Smooth muscle cell (in vitro differentiated cells): ENCODE measurements around the gene PLCD3. TPM values are rescaled to one million over a fixed set of nuclear protein-coding genes. Genes with fewer than 3 reads are reported as not detected.

Source experiments
- DNase-seq: peaks from one replicate; lab custom pipeline; 2025; ENCODE audit not compliant: unreplicated experiment; lab: John Stamatoyannopoulos, UW
- H2AFZ ChIP-seq: fragments of 200-600 bp; sonication (generic); 2 replicates; pipeline ENCODE4 v1.6.0; 2016; ENCODE audit warnings: antibody characterized with exemption, low read depth, mild to moderate bottlenecking
- H3F3A ChIP-seq: fragments of 200-600 bp; sonication (generic); 2 replicates; pipeline ENCODE4 v1.6.0; 2017; ENCODE audit warnings: antibody characterized with exemption, low read depth
- H3K27ac ChIP-seq: fragments of 200-600 bp; sonication (generic); 2 replicates; pipeline ENCODE4 v1.5.1; 2016; ENCODE audit warnings: low read depth, mild to moderate bottlenecking
- H3K27me3 ChIP-seq: fragments of 200-600 bp; sonication (generic); 2 replicates; pipeline ENCODE4 v1.6.1; 2016; ENCODE audit warnings: low read depth, mild to moderate bottlenecking
- H3K36me3 ChIP-seq: fragments of 200-600 bp; sonication (generic); 2 replicates; pipeline ENCODE4 v1.5.1; 2016; ENCODE audit warnings: low read depth
- H3K4me1 ChIP-seq: fragments of 200-600 bp; sonication (generic); 2 replicates; pipeline ENCODE4 v1.5.1; 2016; ENCODE audit warnings: low read depth
- H3K4me2 ChIP-seq: fragments of 200-600 bp; sonication (generic); 2 replicates; pipeline ENCODE4 v1.6.0; 2016; ENCODE audit warnings: mild to moderate bottlenecking
- H3K4me3 ChIP-seq: fragments of 200-600 bp; sonication (generic); 2 replicates; pipeline ENCODE4 v1.5.1; 2016; ENCODE audit warnings: mild to moderate bottlenecking
- H3K79me2 ChIP-seq: fragments of 200-600 bp; sonication (generic); 2 replicates; pipeline ENCODE4 v1.6.0; 2016; ENCODE audit warnings: low read depth, mild to moderate bottlenecking
- H3K9ac ChIP-seq: fragments of 200-600 bp; sonication (generic); 2 replicates; pipeline ENCODE4 v1.6.0; 2016; ENCODE audit warnings: low read depth
- H3K9me3 ChIP-seq: fragments of 200-600 bp; sonication (generic); replicated peaks from 2 replicates; pipeline ENCODE4 v1.5.1; 2016; ENCODE audit warnings: low read depth
- H4K20me1 ChIP-seq: fragments of 200-600 bp; sonication (generic); 2 replicates; pipeline ENCODE4 v1.6.0; 2016; ENCODE audit warnings: low read depth
- WGBS: methylation state at CpG from one replicate; pipeline ENCODE4 v1.1.7; 2016; ENCODE audit warnings: low lambda C conversion rate; 5-methylcytosine and 5-hydroxymethylcytosine counted together
- polyA plus RNA-seq: library from polyadenylated mRNA; unstranded; fragments of >200 nt; fragmentation: Nextera tagmentation; extraction: Ambion mirVana; gene quantifications from 2 replicates; pipeline ENCODE4 v1.2.1, GENCODE V29; 2016
- total RNA-seq: library from RNA; depleted of rRNA; stranded (reverse); fragments of >200 nt; gene quantifications from 2 replicates; pipeline ENCODE4 v1.2.3, GENCODE V29; 2014
- TF ChIP-seq, protein P1 (sequence below): fragments of 200-600 bp; sonication (generic); IDR thresholded peaks from 2 replicates; pipeline ENCODE4 v1.5.1; 2017; ENCODE audit warnings: borderline replicate concordance, mild to moderate bottlenecking, antibody characterized with exemption; ENCODE audit not compliant: insufficient read depth, poor library complexity, severe bottlenecking

PLCD3 gene
- total and polyA plus RNA-seq, 2 experiments from 2014 or later = 24.0 to 33.4 TPM

DNA sequence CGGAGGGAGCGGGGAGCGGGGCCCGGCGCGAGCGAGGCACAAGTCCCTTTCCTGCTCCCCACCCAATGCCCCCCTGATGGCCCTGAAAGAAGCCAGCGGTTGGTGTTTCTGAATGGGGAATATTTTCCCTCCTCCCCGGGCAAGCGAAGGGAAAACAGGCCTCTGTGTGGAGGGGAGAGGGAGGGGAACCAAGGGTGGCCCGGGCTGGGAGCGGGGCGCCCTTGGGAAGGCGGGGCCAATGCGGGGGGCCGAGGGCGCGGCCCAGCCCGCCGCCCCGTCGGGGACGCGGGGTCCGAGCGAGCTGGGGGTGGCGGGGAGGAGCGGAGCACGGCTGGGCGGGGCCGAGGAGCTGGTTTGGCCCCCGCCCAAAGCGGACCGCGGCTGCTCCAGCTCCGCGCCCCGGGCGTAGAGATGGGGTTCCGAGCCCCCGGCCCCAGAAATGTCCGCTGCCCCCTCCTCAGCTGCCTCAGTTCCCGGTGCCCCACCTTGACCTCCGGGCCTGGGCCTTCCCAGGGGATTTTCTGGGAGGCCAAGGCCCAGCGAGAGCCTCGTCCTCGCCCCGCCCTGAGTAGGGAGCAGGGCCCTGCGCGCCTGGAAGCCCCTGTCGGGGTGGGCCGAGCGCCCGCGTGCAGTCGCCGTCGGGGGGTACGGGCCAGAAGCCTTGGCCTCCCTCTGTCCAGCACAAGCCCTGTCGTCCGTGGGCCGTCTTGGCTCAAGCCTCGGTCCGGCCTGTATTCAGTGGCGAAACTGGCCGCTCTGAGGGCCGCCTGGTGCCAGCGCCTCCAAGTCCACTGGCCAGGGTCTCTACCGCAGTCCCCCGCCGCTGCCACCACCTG lies 12.1 kb upstream of the PLCD3 start:
- Histone ChIP-seq H2AFZ (peak overlapping the region; percentile 47), H3F3A (peaks cover 10% of the 10 kb centered on the region), H3K36me3 (no peaks in the 10 kb centered on the region), H3K4me2 (peak overlapping the region; percentile 80), H3K27me3 (no peaks in the 10 kb centered on the region), H3K9me3 (no peaks in the 10 kb centered on the region), H4K20me1 (peaks cover 8% of the 10 kb centered on the region), H3K9ac (peak overlapping the region; percentile 30), H3K4me1 (peaks cover 7% of the 10 kb centered on the region), H3K79me2 (no peaks in the 10 kb centered on the region), H3K4me3 (peak overlapping the region; percentile 41), H3K27ac (peak overlapping the region; percentile 45)
- TF ChIP-seq, protein P1, sequence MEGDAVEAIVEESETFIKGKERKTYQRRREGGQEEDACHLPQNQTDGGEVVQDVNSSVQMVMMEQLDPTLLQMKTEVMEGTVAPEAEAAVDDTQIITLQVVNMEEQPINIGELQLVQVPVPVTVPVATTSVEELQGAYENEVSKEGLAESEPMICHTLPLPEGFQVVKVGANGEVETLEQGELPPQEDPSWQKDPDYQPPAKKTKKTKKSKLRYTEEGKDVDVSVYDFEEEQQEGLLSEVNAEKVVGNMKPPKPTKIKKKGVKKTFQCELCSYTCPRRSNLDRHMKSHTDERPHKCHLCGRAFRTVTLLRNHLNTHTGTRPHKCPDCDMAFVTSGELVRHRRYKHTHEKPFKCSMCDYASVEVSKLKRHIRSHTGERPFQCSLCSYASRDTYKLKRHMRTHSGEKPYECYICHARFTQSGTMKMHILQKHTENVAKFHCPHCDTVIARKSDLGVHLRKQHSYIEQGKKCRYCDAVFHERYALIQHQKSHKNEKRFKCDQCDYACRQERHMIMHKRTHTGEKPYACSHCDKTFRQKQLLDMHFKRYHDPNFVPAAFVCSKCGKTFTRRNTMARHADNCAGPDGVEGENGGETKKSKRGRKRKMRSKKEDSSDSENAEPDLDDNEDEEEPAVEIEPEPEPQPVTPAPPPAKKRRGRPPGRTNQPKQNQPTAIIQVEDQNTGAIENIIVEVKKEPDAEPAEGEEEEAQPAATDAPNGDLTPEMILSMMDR = no peak
- no peak for DNase-seq
- 38% methylated on average over 54 of the region's 71 CpGs for WGBS

DNA sequence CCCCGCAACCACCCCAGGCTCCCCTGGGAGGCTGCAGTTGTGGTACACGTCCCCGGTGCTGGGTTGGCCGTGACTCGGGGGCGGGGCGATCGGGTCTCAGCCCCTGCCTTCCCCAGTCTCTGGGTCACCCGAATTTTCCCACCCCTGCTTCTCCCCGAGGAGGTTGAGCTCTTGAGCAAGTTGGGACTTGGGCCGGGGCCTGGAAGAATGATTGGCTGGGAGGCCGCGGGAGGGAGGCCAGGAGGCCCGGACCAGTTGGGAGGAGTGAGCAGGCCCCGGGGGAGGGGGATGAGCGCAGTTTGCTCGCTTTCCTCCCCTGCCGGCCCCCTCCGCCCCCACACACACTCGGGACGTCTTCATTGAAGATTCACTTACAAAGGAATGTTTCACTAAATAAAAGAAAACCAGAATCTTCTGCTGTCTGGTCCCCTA lies 11.5 kb upstream of the PLCD3 start:
- Histone ChIP-seq H3K27ac (peak overlapping the region; percentile 45), H2AFZ (peak overlapping the region; percentile 47), H3F3A (peaks cover 10% of the 10 kb centered on the region), H3K4me3 (peak overlapping the region; percentile 41), H3K27me3 (no peaks in the 10 kb centered on the region), H4K20me1 (peaks cover 2% of the 10 kb centered on the region), H3K4me2 (peak overlapping the region; percentile 80), H3K4me1 (peaks cover 7% of the 10 kb centered on the region), H3K9me3 (no peaks in the 10 kb centered on the region), H3K36me3 (no peaks in the 10 kb centered on the region), H3K79me2 (no peaks in the 10 kb centered on the region), H3K9ac (peak overlapping the region; percentile 30)
- WGBS = 7% methylated on average over 15 of the region's 21 CpGs
- TF ChIP-seq, protein P1 = no peak
- peak; percentile 57 for DNase-seq

DNA sequence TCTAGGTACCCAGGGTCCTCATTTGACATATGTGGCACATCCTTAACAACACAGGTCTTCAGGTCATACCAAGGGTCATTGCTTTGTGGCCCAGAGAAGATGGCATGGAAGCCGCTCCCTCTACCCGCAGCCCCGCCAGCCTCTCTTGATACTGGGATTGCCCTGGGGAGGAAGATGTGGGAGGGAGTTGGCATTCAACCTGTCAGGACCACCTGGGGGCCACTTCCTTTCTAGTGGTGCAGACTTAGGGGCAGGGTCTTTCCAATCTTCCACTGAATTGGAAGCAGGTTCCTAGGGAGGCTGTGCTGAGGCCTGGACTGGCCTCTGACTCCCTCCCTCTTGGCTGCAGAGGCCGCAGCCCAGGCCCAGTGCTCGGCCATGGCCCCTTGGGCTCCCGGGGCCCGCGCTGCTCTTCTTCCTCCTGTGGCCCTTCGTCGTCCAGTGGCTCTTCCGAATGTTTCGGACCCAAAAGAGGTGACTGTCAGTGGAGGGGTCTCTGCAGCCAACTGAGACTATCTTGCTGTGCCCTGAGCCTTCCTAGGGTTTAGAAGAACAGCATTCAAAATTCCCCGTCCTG lies 10.9 kb upstream of the PLCD3 start:
- H3K9ac ChIP-seq = no peak overlapping the region
- no peaks in the 10 kb centered on the region for H4K20me1 ChIP-seq
- TF ChIP-seq, protein P1 = no peak
- 81% methylated on average over 13 of the region's 13 CpGs for WGBS
- no peaks in the 10 kb centered on the region for H3K79me2 ChIP-seq
- DNase-seq = no peak
- peaks cover 10% of the 10 kb centered on the region for H3F3A ChIP-seq
- H3K4me3 ChIP-seq = peak overlapping the region; percentile 41
- H3K9me3 ChIP-seq = no peaks in the 10 kb centered on the region
- no peaks in the 10 kb centered on the region for H3K36me3 ChIP-seq
- peak overlapping the region; percentile 45 for H3K27ac ChIP-seq
- H3K27me3 ChIP-seq = no peaks in the 10 kb centered on the region
- peak overlapping the region; percentile 80 for H3K4me2 ChIP-seq
- H3K4me1 ChIP-seq = peaks cover 7% of the 10 kb centered on the region
- H2AFZ ChIP-seq = no peak overlapping the region

DNA sequence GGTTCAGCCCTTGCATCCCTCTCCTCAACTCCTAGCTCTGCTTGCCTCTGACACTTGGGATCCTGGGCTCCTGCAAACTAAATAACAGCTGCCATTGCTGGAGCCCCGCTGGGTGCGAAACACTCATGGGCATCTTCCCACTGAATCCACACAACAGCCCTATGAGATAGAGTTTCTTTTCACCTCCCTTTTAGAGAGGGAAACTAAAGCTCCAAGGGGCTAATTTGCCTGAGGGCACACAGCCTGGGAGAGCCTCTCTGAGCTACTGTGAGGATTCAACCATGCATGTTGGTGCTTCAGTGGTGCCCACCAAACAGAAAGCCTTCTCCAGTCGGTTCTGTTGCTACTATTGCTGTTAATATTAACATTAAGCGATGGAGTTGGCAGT lies 7.2 kb upstream of the PLCD3 start:
- WGBS = 93% methylated on average over 4 of the region's 4 CpGs
- H4K20me1 ChIP-seq = no peaks in the 10 kb centered on the region

More for the DNA sequence above, 7.2 kb upstream of the PLCD3 start:
- H3K4me3 ChIP-seq = no peak overlapping the region
- no peaks in the 10 kb centered on the region for H3K36me3 ChIP-seq
- peaks cover 11% of the 10 kb centered on the region for H3K4me1 ChIP-seq
- H3K27ac ChIP-seq = no peak overlapping the region
- DNase-seq = no peak
- no peak overlapping the region for H3K4me2 ChIP-seq
- no peak overlapping the region for H2AFZ ChIP-seq
- H3F3A ChIP-seq = no peaks in the 10 kb centered on the region
- no peak overlapping the region for H3K9ac ChIP-seq
- H3K79me2 ChIP-seq = no peaks in the 10 kb centered on the region
- H3K9me3 ChIP-seq = no peaks in the 10 kb centered on the region
- TF ChIP-seq, protein P1 = no peak
- no peaks in the 10 kb centered on the region for H3K27me3 ChIP-seq
